Ectodermal cell (in vitro differentiated cells): ENCODE measurements around the gene S100A9.

ENCODE experiments used
- H3K27ac ChIP-seq: 2 replicates; pipeline ENCODE4 v1.7.0; 2013; ENCODE audit warnings: mild to moderate bottlenecking, low read depth, low read length; ENCODE audit not compliant: insufficient read depth, poor library complexity, severe bottlenecking
- H3K27me3 ChIP-seq: 2 replicates; pipeline ENCODE4 v1.7.0; 2013; ENCODE audit warnings: mild to moderate bottlenecking, low read length; ENCODE audit not compliant: insufficient read depth, control insufficient read depth, poor library complexity, severe bottlenecking
- H3K36me3 ChIP-seq: one replicate; pipeline ENCODE4 v1.7.0; 2013; ENCODE audit warnings: low read length; ENCODE audit not compliant: control insufficient read depth, insufficient read depth
- H3K4me1 ChIP-seq: one replicate; pipeline ENCODE4 v1.7.0; 2013; ENCODE audit warnings: low read length; ENCODE audit not compliant: control insufficient read depth, insufficient read depth
- H3K4me3 ChIP-seq: 2 replicates; pipeline ENCODE4 v1.7.0; 2013; ENCODE audit warnings: low read depth, low read length, control low read depth; ENCODE audit not compliant: insufficient read depth
- H3K9me3 ChIP-seq: 2 replicates; pipeline ENCODE4 v1.7.0; 2013; ENCODE audit warnings: mild to moderate bottlenecking, low read length, moderate library complexity; ENCODE audit not compliant: control insufficient read depth
- WGBS, 2 experiments: methylation state at CpG; one replicate each; pipeline ENCODE4 v1.1.7; 2013; ENCODE audit warnings: missing lambda C conversion rate in 2 of 2; 5-methylcytosine and 5-hydroxymethylcytosine counted together

S100A9 gene

DNA sequence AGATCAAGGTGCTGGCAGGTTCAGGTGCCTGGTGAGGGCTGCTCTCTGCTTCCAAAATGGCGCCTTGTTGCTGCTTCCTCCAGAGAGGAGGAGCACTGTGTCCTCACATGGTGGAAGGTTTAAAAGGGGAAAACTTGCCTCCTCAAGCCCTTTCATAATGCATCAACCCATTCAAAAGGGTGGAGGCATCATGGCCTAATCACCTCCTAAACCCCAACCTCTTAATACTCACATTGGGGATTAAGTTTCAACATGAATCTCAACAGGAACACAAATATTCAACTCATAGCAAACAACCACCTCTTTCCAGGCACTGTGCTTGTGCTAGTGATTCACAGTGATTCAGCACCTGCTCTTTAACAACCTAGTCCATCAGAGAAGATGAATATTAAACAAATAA lies 13.6 kb downstream of the S100A9 start:
- H3K4me3 ChIP-seq, result no peak overlapping the region
- H3K36me3 ChIP-seq, result no peaks in the 10 kb centered on the region
- no peaks in the 10 kb centered on the region for H3K4me1 ChIP-seq
- no peaks in the 10 kb centered on the region for H3K27me3 ChIP-seq
- 91 to 92% methylated on average over 1 of the region's 1 CpG for WGBS, 2 experiments
- H3K27ac ChIP-seq, result no peak overlapping the region
- H3K9me3 ChIP-seq, result no peaks in the 10 kb centered on the region

DNA sequence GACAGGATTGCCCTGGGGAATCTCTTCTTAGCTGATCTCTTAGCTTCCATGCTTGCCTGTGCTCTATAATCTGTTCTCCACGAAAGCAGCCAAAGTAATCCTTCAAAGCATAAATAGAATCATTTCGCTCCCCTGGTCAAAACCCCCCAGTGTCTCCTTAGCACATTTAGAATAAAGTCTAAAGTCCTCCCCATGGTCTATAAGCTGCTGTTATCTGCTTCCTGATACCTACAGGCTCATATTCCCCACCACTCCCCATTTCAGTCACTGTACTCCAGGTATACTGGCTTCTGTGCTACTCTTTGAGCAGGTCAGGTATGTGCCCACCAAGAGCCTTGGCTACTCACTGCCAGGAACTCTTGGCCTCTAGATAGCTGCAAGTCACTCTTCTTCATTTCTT lies 14.9 kb downstream of the S100A9 start:
- no peak overlapping the region for H3K27ac ChIP-seq
- H3K27me3 ChIP-seq, result no peaks in the 10 kb centered on the region
- H3K4me3 ChIP-seq, result no peak overlapping the region
- H3K4me1 ChIP-seq, result no peaks in the 10 kb centered on the region
- no peaks in the 10 kb centered on the region for H3K36me3 ChIP-seq
- no peaks in the 10 kb centered on the region for H3K9me3 ChIP-seq
- 87 to 89% methylated on average over 2 of the region's 2 CpGs for WGBS, 2 experiments

DNA sequence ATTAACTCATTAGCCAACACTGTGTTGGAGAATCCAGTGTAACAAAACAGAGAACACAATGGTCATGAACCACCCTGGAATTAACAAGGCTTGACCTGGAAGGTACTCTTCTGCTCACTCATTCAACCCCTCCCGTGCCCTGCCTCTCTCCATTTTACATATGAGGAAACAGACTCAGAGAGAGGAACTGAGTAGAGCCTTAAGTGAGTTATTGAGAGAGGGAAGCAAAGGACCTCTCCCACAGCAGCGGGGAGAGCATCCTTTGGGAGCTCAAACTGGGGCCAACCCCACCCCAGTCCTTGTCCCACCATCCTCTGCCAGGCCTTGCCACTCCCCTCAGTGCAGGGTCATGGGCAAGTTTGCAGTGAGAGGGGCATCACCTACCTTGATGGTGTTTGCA lies 16.4 kb downstream of the S100A9 start:
- Histone ChIP-seq H3K4me3 (no peak overlapping the region), H3K36me3 (no peaks in the 10 kb centered on the region), H3K9me3 (no peaks in the 10 kb centered on the region), H3K4me1 (no peaks in the 10 kb centered on the region), H3K27ac (no peak overlapping the region), H3K27me3 (no peaks in the 10 kb centered on the region)
- 71 to 94% methylated on average over 2 of the region's 2 CpGs for WGBS, 2 experiments

DNA sequence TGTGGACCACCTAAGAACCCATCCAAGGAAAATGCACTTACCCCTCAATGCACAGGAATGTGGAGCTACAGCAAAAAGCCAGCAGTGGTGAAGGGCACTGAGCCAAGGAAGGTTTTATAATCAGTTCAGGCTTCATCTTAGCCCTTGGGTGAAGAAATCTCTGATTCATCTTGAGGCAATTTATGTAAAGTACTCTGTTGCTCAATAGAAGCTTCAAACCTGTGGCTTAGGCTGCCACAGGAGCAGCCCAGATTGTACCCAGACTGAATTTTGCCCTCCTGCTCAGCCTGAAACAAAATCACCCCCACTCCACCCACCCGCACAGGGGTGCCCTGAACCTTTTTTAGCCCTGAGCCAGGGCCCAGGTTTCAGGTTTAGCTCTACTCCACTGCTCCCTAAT lies 17.9 kb downstream of the S100A9 start, which contains the start of gene S100A12:
Gene S100A12, minus strand, starts transcription at position 111 of the 400 bp plus-strand sequence. CDS start 1,029 bp downstream, outside the sequence.
- Histone ChIP-seq H3K36me3 (no peaks in the 10 kb centered on the region), H3K27ac (no peak within 1 kb of the TSS), H3K4me3 (no peak within 1 kb of the TSS), H3K9me3 (no peaks in the 10 kb centered on the region), H3K27me3 (no peaks in the 10 kb centered on the region), H3K4me1 (no peaks in the 10 kb centered on the region)
- WGBS, 2 experiments, result 95 to 100% methylated on average over 1 of the region's 1 CpG

DNA sequence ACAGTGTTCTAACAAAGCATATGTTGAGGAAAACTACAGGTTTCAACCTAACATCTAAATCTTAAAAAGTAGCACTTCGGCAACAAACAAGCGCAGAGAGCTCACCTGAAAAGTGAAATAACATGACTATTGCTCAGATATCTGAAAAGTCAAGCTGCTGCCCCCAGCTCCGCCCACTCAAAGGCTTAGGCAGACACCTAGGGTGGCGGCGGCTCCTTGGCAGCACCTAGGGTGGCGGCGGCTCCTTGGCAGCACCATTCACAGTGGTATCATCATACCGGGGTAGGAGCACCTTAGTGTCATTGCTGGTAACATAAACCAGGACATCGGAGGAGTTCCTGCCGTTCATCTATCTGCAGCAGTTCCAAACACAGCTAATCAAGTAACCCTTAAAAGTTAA lies 21.9 kb downstream of the S100A9 start:
- H3K9me3 ChIP-seq, result no peaks in the 10 kb centered on the region
- 92 to 95% methylated on average over 10 of the region's 10 CpGs for WGBS, 2 experiments
- no peaks in the 10 kb centered on the region for H3K27me3 ChIP-seq
- no peaks in the 10 kb centered on the region for H3K4me1 ChIP-seq
- H3K4me3 ChIP-seq, result no peak overlapping the region
- H3K27ac ChIP-seq, result no peak overlapping the region
- no peaks in the 10 kb centered on the region for H3K36me3 ChIP-seq

DNA sequence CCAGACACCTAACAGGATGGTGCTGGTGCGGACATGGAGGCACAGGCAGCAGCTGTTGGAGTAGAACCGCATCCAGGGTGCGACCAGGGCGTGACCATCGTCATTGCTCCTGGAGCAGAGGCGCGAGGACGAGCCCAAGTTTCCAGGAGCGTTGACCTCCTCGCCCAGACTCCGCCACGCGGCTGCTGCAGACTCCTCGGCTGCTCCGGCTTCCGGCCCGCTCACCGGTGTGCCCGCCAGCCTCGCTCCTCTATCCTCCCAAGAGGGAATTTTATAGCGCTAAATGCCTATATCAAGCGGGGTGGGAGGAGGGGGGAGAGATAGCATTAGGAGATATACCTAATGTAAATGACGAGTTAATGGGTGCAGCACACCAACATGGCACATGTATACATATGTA lies 23.1 kb downstream of the S100A9 start:
- no peak overlapping the region for H3K4me3 ChIP-seq
- WGBS, 2 experiments, result 94 to 96% methylated on average over 22 of the region's 23 CpGs
- no peaks in the 10 kb centered on the region for H3K9me3 ChIP-seq
- no peaks in the 10 kb centered on the region for H3K36me3 ChIP-seq
- H3K27ac ChIP-seq, result no peak overlapping the region
- no peaks in the 10 kb centered on the region for H3K4me1 ChIP-seq
- no peaks in the 10 kb centered on the region for H3K27me3 ChIP-seq

DNA sequence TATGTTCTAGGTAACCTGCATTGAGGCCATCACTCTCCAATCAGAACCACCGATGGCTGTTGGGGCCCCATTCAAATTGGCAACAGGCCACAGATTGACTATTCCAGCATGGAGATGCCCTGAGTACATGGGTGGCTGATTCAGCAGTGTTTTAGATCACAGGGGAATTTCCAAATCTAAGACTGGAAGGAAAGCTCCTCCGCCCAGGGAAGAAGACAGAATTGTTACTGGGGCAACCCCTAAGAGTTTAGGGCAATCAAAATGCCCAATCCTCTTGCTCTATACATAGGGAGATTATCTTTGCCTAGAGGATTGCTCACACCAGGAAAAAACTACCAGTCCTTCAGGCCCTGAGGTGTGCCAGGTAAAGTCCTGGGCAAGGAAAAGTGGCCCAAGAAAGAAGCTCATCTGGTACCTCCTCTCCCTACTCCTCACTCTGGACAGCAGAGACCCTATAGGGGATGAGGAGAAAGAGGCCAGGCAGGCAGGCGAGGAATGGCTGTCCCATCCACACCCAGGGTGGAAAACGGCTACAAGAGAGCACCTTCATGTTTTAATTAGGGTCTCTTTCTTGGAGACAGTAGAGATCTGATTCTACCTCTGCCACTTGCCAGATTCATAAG lies 27.4 kb downstream of the S100A9 start:
- no peaks in the 10 kb centered on the region for H3K36me3 ChIP-seq
- 91 to 92% methylated on average over 4 of the region's 4 CpGs for WGBS, 2 experiments
- H3K9me3 ChIP-seq, result no peaks in the 10 kb centered on the region
- H3K4me1 ChIP-seq, result no peaks in the 10 kb centered on the region
- H3K4me3 ChIP-seq, result no peak overlapping the region
- H3K27me3 ChIP-seq, result no peaks in the 10 kb centered on the region
- H3K27ac ChIP-seq, result no peak overlapping the region

DNA sequence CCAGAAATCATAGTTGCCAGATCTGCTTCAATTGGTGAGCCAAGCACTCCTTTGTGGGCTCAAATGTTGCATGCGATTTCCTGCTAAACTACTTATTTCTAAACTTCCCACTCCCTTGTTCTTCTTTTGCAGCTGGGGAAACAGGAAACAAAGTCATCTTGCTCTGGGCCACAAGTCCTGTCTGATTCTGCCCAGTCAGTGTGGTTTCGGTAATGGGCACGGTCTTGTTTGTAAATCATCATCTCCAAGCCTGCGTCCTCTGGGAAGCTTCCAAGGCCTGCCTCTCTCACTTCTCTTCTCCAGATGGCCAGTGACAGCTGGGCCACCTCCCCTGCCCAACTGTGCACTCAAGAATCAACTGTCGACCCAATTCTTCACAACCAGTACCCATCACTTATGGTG lies 28.8 kb downstream of the S100A9 start:
- 88 to 90% methylated on average over 5 of the region's 5 CpGs for WGBS, 2 experiments
- H3K27ac ChIP-seq, result no peak overlapping the region

DNA sequence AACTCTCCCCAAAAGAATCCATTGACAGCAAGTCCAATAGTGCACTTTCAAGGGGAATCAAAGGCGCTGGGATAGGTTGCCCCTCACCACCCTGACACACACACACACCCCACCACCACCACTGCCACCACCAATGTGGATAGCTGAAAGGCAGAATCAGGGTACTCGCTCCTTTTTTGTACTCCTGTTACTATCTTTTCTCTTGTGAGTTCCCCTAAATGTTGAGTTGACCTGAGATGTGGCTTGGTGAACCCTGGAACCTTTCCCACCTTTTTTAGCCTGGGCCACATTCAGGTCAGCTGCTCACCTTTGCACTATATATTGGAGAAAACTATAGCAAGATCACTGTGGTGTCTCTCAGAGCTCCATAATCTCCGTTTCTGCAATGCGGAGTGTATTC lies 29.3 kb downstream of the S100A9 start:
- H3K27me3 ChIP-seq, result no peaks in the 10 kb centered on the region
- WGBS, 2 experiments, result 94 to 95% methylated on average over 4 of the region's 4 CpGs

More for the DNA sequence above, 28.8 kb downstream of the S100A9 start:
- Histone ChIP-seq H3K9me3 (no peaks in the 10 kb centered on the region), H3K36me3 (no peaks in the 10 kb centered on the region), H3K4me1 (no peaks in the 10 kb centered on the region), H3K27me3 (no peaks in the 10 kb centered on the region), H3K4me3 (no peak overlapping the region)

DNA sequence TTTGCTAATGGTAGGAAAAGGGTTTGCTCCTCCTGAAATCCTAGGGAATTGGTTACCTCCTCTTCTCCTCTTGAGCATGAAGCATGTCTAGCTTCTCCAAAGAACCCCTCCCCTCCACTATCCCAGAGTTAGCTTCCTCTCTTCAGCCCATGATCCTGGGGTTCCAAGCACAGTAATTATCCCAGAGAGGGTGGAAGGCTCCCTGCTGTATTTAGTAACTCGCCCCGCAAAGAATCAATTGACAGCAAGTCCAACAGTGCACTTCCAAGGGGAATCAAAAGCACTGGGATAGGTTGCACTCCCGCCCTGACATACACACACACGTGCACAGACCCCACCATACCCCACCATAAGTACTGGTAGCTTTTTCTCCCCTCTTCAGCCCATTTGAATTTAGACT lies 30.1 kb downstream of the S100A9 start:
- no peak overlapping the region for H3K27ac ChIP-seq
- no peaks in the 10 kb centered on the region for H3K4me1 ChIP-seq
- WGBS, 2 experiments, result 88 to 92% methylated on average over 4 of the region's 4 CpGs
- no peak overlapping the region for H3K4me3 ChIP-seq
- no peaks in the 10 kb centered on the region for H3K36me3 ChIP-seq
- H3K27me3 ChIP-seq, result no peaks in the 10 kb centered on the region
- H3K9me3 ChIP-seq, result no peaks in the 10 kb centered on the region

More for the DNA sequence above, 29.3 kb downstream of the S100A9 start:
- Histone ChIP-seq H3K4me3 (no peak overlapping the region), H3K36me3 (no peaks in the 10 kb centered on the region), H3K9me3 (no peaks in the 10 kb centered on the region), H3K27ac (no peak overlapping the region), H3K4me1 (no peaks in the 10 kb centered on the region)

DNA sequence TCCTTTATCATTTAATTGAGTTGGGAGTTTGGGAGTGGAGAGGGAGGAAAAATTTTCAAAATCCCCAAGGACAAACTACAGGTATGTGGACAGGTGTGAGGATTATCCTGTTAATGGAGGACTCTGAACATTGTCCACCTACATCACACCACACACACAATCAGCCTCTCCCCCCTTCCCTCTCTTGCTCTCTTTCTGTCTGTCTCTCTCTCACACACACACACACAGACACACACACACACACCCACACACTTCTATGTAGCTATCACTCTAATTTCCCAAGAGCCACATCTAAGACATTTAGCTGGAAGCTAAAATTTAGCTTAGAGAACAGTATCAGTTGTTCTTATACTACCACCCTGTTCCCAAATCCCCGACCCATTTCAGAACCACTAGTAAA lies 31.7 kb downstream of the S100A9 start:
- Histone ChIP-seq H3K27ac (no peak overlapping the region), H3K9me3 (no peaks in the 10 kb centered on the region)

More for the DNA sequence above, 31.7 kb downstream of the S100A9 start:
- no peak overlapping the region for H3K4me3 ChIP-seq
- no peaks in the 10 kb centered on the region for H3K36me3 ChIP-seq
- H3K27me3 ChIP-seq, result no peaks in the 10 kb centered on the region
- H3K4me1 ChIP-seq, result no peaks in the 10 kb centered on the region
- WGBS, 2 experiments, result 100% methylated on average over 1 of the region's 1 CpG
